BLaER1 treated with 17β-estradiol and CSF1 and Interleukin-3, amounts not matched to agents 10 nM and 100 nM (cell line): ENCODE results near the gene AFG3L2.

Experiments
- H3K27ac ChIP-seq, 11 experiments: shearing (Covaris generic); formaldehyde crosslinking; 2 replicates each; pipeline ENCODE4 v1.8.1; 2022
- H3K27me3 ChIP-seq, 11 experiments: shearing (Covaris generic); formaldehyde crosslinking; 2 replicates each; pipeline ENCODE4 v1.8.1; 2022
- H3K36me3 ChIP-seq, 11 experiments: shearing (Covaris generic); formaldehyde crosslinking; 2 replicates each; pipeline ENCODE4 v1.8.1; 2022
- H3K4me1 ChIP-seq, 10 experiments: shearing (Covaris generic); formaldehyde crosslinking; 2 replicates each; pipeline ENCODE4 v1.8.1; 2022
- H3K4me2 ChIP-seq, 11 experiments: shearing (Covaris generic); formaldehyde crosslinking; 2 replicates each; pipeline ENCODE4 v1.8.1; 2022
- H3K4me3 ChIP-seq, 10 experiments: shearing (Covaris generic); formaldehyde crosslinking; 2 replicates each; pipeline ENCODE4 v1.8.1; 2022
- H3K9ac ChIP-seq, 11 experiments: shearing (Covaris generic); formaldehyde crosslinking; 2 replicates each; pipeline ENCODE4 v1.8.1; 2022
- H3K9me3 ChIP-seq, 11 experiments: shearing (Covaris generic); formaldehyde crosslinking; replicated peaks in 1 of 11; 2 replicates each; pipeline ENCODE4 v1.8.1; 2022
- H4K20me1 ChIP-seq, 11 experiments: shearing (Covaris generic); formaldehyde crosslinking; 2 replicates each; pipeline ENCODE4 v1.8.1; 2022
- Cebpa-rat ChIP-seq, 11 experiments: shearing (Covaris generic); IDR thresholded peaks; 2 replicates each; pipeline ENCODE4 v1.8.1; 2022

Gene AFG3L2

DNA sequence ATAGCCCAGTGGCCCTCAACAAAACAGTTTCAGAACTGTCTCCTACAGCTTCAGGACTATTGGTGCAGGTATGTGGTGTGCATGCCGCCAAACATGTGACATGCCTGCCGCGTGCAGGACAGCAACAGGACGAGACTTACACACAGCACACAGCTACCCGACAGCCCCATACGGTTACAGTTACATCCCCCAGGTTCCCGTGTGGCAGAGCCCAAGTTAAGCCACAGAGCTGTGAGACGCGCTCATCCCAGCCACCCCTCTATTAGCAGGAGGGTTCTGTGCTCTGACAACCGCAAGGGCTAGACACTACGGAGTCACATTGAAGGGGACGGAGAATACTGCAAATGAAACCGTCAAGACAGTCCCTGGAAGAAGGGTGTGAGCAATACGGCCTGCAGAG lies 85.3 kb downstream of the AFG3L2 start:
- Histone ChIP-seq H3K9me3 (no peaks in the 10 kb centered on the region), H3K27me3 (no peaks in the 10 kb centered on the region), H3K4me1 (peaks cover 0 to 19% (median 13%) of the 10 kb centered on the region in 10 experiments; a peak in 13 of 20 replicates), H4K20me1 (no peaks in the 10 kb centered on the region), H3K4me3 (no peak overlapping the region), H3K36me3 (no peaks in the 10 kb centered on the region), H3K27ac (no peak overlapping the region), H3K9ac (no peak overlapping the region), H3K4me2 (peak overlapping the region in 9 of 11 experiments; percentile 0 to 54 (median 23); a peak in 12 of 22 replicates)
- TF ChIP-seq Cebpa-rat (IDR thresholded peaks at IDR 0.05): no peak

DNA sequence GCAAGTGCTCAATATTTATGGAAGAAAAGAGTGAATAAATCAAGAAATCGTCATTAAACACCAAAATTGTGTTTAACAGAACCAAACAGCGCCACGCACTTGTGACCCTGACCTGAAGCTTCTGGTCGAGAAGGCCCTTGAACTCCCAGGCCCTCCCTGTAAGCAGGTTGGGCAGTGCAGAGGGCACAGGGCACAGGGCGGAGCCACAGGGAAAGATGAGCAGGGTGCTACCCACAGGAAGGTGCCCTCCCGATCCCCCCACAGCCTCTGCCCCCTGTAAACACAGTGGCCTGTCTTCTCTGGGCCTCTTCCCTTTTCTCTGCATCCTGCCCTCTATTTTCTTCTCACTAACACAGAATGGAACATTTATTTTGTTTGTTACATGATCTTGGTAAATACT lies 85.9 kb downstream of the AFG3L2 start:
- no peak overlapping the region for H3K9ac ChIP-seq
- TF ChIP-seq Cebpa-rat (IDR thresholded peaks at IDR 0.05): no peak
- no peaks in the 10 kb centered on the region for H3K9me3 ChIP-seq
- peaks cover 0 to 19% (median 13%) of the 10 kb centered on the region in 10 experiments; a peak in 13 of 20 replicates for H3K4me1 ChIP-seq
- no peak overlapping the region for H3K27ac ChIP-seq
- H3K36me3 ChIP-seq: no peaks in the 10 kb centered on the region
- H3K27me3 ChIP-seq: no peaks in the 10 kb centered on the region
- H4K20me1 ChIP-seq: no peaks in the 10 kb centered on the region
- H3K4me3 ChIP-seq: no peak overlapping the region
- peak overlapping the region in 3 of 11 experiments; percentile 0 to 44 (median 21); a peak in 4 of 22 replicates for H3K4me2 ChIP-seq

DNA sequence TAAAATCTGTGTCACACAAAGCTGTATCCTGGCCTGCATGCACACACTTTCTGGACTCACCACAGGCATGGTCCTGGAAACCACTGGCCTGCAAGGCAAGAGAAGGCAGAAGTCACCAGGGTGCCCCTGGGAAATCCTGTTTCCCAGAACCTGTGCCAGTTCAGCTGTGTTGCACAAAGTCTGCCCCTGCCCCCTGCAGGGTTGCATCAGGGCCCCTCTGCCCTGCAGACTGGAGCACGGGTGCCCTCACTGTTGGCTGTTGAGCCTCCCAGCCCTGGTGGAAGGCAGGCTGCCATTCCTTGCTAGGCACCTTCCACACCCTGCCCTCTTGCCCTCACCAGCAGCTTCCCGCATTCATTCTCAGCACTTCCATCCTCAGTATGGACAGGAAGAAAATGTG lies 86.9 kb downstream of the AFG3L2 start:
- peaks cover 0 to 19% (median 13%) of the 10 kb centered on the region in 10 experiments; a peak in 13 of 20 replicates for H3K4me1 ChIP-seq
- H4K20me1 ChIP-seq: no peaks in the 10 kb centered on the region
- no peak overlapping the region; a peak in 1 of 22 replicates for H3K4me2 ChIP-seq
- no peak for TF ChIP-seq Cebpa-rat (IDR thresholded peaks at IDR 0.05)
- no peaks in the 10 kb centered on the region for H3K27me3 ChIP-seq
- H3K4me3 ChIP-seq: no peak overlapping the region
- no peak overlapping the region for H3K9ac ChIP-seq
- no peaks in the 10 kb centered on the region for H3K36me3 ChIP-seq
- no peaks in the 10 kb centered on the region for H3K9me3 ChIP-seq
- no peak overlapping the region for H3K27ac ChIP-seq

DNA sequence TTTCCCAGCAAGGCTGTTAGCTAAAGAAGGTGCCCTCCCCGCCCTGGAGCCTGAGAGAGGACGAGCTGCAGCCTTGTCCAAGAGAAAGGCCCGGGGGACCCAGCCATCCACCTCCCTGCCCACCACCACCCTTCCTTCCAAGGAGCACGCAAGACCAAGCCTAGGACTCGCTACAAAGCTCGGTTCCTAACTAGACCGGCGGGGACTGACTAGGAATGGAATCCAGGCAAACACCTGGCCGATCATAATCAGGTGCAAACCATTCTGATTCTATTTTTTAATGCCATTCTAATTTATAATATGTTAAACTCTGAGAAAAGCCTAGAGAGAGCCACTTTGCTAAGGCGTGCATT lies 88.6 kb downstream of the AFG3L2 start:
- Histone ChIP-seq H3K27ac (no peak overlapping the region), H3K4me1 (peaks cover 0 to 19% (median 13%) of the 10 kb centered on the region in 10 experiments; a peak in 13 of 20 replicates), H3K4me2 (no peak overlapping the region), H3K9me3 (no peaks in the 10 kb centered on the region), H3K9ac (no peak overlapping the region), H3K4me3 (no peak overlapping the region), H3K36me3 (no peaks in the 10 kb centered on the region), H3K27me3 (no peaks in the 10 kb centered on the region), H4K20me1 (no peaks in the 10 kb centered on the region)
- no peak for TF ChIP-seq Cebpa-rat (IDR thresholded peaks at IDR 0.05)

DNA sequence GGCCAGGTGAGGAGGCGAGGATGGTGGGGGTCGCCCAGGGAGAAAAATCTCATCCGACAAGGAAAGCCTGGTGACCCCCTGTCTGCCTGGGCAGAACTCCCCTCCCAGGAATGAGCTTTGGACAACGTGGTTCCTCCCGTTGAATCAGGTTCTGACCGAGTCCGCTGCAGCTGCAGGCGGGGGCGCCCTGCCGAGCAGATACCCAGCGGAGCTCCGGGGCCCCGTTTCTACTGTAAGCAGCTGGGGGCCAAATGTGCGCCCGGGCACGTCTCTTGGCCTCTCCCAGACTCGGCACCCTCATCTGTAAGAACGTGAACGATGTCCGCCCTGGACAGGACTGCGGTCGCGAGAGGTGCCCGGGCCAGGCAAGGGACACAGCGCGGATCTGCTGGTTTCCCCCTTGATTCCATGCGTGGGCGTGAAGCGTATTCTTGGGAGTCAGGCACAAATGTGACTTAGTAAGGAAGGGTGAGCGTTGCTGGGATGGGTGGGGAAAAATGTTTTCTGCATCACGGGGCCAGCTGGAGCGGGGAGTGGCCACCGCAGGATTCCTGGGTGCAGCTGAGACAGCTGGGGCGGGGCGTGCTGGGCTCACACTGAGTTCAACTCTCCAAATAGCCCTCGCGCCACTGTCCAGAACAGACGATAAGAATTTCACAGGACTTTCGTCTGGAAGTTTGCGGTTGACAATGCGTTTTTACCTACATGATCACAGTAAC lies 89.2 kb downstream of the AFG3L2 start:
- H3K9ac ChIP-seq: no peak overlapping the region
- no peak overlapping the region for H3K27ac ChIP-seq
- no peak for TF ChIP-seq Cebpa-rat (IDR thresholded peaks at IDR 0.05)
- H3K36me3 ChIP-seq: no peaks in the 10 kb centered on the region
- no peaks in the 10 kb centered on the region for H4K20me1 ChIP-seq
- peaks cover 0 to 19% (median 13%) of the 10 kb centered on the region in 10 experiments; a peak in 13 of 20 replicates for H3K4me1 ChIP-seq
- no peak overlapping the region for H3K4me3 ChIP-seq
- no peaks in the 10 kb centered on the region for H3K9me3 ChIP-seq
- no peaks in the 10 kb centered on the region for H3K27me3 ChIP-seq
- H3K4me2 ChIP-seq: no peak overlapping the region

DNA sequence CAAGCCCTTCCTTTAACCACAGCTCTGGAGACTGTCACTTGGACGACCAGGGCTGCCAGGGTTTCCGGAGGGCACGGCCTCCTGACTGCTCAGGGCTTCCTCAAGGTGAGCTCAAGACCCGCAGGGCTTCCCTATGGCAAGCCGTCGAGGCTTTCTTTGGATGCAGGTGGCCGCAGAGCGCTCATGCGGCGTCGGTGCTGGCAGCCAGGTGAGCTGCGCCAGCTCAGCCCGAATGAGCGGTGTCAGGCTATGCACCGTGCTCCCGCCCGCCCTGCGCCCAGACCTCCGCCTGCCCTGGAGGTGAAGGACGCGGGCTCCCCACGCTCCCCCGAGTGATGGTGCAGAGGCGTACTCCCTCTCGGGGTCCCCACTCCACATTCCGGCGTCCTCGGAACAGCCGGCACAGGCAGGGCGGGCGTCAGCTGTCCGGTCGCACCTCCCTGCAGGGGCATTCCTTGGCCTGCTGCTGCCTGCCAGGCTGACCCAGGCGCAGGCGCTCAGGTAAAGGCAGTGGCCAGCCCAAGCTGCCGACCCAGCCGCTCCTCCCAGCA lies 89.8 kb downstream of the AFG3L2 start:
- Histone ChIP-seq H3K27me3 (no peaks in the 10 kb centered on the region), H3K9ac (no peak overlapping the region), H3K4me1 (peaks cover 0 to 19% (median 12%) of the 10 kb centered on the region in 10 experiments; a peak in 13 of 20 replicates), H3K4me3 (no peak overlapping the region), H4K20me1 (no peaks in the 10 kb centered on the region), H3K9me3 (no peaks in the 10 kb centered on the region), H3K4me2 (no peak overlapping the region), H3K27ac (no peak overlapping the region), H3K36me3 (no peaks in the 10 kb centered on the region)
- TF ChIP-seq Cebpa-rat (IDR thresholded peaks at IDR 0.05): no peak

DNA sequence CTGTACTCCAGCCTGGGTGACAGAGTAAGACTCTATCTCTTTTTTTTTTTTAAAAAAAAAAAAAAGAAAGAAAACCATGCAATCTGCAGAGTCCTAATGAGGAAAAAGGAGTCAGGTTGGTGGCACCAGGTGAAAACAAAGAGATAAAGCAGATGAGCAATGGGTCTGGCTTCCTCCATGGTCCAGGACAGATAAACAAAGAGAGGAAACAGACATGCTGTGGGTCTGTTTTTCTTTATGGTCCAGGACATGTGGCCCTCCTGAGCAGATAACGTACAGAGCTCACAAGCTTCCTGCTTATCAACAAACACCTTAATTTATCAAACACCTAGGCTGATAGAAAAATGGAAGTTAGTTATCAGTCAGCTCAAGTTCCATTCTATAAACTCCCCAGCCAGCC lies 93.4 kb downstream of the AFG3L2 start:
- H3K4me3 ChIP-seq: no peak overlapping the region
- no peak for TF ChIP-seq Cebpa-rat (IDR thresholded peaks at IDR 0.05)
- no peak overlapping the region for H3K27ac ChIP-seq
- H3K4me1 ChIP-seq: peaks cover 2 to 8% (median 5%) of the 10 kb centered on the region in 10 experiments
- H3K36me3 ChIP-seq: no peaks in the 10 kb centered on the region
- H3K9me3 ChIP-seq: no peaks in the 10 kb centered on the region
- H4K20me1 ChIP-seq: no peaks in the 10 kb centered on the region
- no peak overlapping the region for H3K4me2 ChIP-seq
- H3K27me3 ChIP-seq: no peaks in the 10 kb centered on the region
- H3K9ac ChIP-seq: no peak overlapping the region

DNA sequence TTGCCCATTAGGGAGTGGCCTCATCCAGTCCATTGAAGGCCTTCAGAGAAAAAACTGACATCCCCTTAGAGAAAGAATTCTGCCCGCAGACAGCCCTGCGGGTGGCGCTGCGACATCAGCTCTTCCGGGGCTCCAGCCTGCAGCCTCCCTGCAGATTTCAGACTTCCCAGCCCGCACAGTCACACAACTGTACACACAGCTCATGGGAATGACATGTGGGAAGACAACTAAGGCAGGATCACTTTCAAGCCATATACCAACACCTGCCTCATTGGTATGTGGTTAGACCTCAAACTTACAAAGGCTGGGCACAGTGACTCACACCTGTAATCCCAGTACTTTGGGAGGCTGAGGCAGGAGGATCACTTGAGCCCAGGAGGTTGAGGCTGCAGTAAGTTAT lies 93.8 kb downstream of the AFG3L2 start:
- Histone ChIP-seq H3K27me3 (no peaks in the 10 kb centered on the region), H3K27ac (no peak overlapping the region), H3K9me3 (no peaks in the 10 kb centered on the region), H3K9ac (no peak overlapping the region), H3K36me3 (no peaks in the 10 kb centered on the region), H4K20me1 (no peaks in the 10 kb centered on the region), H3K4me2 (no peak overlapping the region), H3K4me3 (no peak overlapping the region), H3K4me1 (peaks cover 6 to 12% (median 9%) of the 10 kb centered on the region in 10 experiments)
- TF ChIP-seq Cebpa-rat (IDR thresholded peaks at IDR 0.05): no peak

DNA sequence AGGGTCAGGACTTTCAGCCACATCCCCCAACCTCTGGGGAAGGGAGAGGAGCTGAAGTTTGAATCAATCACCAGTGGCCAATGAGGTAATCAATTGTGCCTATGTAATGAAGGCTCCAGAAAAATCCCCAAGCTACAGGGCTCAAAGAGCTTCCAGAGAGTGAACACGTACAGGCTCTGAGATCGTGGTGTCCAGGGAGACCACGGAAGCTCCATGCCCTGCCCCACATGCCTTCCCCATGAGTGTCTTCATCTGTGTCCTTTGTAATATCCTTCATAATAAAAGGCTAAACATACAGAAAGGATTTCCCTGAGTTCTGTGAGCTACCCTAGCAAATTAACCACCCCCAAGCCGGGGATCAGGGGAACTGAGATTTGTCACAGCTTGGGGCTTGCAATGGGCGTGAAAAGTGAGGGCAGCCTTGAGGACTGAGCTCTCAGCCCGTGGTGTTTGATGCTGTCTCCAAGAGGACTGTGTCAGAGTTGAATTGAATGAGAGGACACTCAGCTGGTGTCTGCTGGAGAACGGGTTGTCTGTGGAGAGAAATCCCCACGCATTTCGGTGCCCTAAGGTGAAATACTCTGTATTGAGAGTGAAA lies 94.5 kb downstream of the AFG3L2 start:
- Histone ChIP-seq H3K9me3 (no peaks in the 10 kb centered on the region), H3K9ac (no peak overlapping the region), H3K27ac (no peak overlapping the region), H3K4me1 (peaks cover 11 to 16% (median 16%) of the 10 kb centered on the region in 10 experiments), H3K36me3 (no peaks in the 10 kb centered on the region), H3K4me2 (no peak overlapping the region), H4K20me1 (no peaks in the 10 kb centered on the region), H3K27me3 (no peaks in the 10 kb centered on the region), H3K4me3 (no peak overlapping the region)
- no peak for TF ChIP-seq Cebpa-rat (IDR thresholded peaks at IDR 0.05)
